ENCODE measurements around the gene C6orf47.

Gene C6orf47

DNA sequence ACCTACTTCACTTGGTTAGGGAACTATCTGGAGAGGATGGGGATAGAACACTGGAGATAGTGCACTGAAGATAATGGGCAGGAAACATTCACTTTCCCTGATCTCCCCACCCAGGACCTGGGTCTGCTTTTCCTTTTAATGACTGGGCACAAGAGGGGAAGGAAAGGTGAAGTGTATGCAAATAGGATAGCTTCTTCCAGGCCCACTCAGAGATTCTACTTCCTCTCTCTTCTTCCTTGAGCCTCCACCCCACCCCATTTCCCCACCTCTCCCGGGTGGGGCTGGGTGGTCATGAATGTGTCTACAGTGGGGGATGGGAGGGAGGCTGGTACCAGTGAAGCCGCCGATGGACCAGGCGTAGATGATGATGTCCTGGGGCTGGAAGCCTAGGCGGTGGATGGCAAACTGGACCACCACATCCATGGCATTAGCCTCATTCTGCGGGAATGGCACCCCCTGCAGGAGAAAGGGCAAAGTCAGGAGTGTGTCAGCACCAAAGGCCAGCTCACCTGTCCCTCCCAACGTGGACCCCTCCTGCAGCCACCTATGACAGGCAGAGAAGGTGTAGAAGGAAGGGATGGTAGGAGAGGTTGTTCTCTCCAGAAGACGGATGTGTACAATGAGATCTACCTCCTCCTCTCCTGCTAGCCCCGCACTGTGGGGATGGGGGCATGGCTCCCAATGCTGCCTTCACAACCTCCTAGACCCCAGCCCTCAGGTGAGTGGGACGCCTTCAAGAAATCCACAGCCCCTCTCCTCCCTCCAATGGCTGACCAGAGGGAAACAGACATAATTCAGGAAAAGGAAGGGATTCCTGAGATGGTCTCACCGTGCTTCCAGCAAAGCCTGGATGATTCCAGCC lies 28.9 kb upstream of the C6orf47 start:
- no peak overlapping the region for H3K4me3 ChIP-seq (ENCODE audit: low read depth, low read length)
- DNase-seq (ENCODE audit: low read depth), result no peak

DNA sequence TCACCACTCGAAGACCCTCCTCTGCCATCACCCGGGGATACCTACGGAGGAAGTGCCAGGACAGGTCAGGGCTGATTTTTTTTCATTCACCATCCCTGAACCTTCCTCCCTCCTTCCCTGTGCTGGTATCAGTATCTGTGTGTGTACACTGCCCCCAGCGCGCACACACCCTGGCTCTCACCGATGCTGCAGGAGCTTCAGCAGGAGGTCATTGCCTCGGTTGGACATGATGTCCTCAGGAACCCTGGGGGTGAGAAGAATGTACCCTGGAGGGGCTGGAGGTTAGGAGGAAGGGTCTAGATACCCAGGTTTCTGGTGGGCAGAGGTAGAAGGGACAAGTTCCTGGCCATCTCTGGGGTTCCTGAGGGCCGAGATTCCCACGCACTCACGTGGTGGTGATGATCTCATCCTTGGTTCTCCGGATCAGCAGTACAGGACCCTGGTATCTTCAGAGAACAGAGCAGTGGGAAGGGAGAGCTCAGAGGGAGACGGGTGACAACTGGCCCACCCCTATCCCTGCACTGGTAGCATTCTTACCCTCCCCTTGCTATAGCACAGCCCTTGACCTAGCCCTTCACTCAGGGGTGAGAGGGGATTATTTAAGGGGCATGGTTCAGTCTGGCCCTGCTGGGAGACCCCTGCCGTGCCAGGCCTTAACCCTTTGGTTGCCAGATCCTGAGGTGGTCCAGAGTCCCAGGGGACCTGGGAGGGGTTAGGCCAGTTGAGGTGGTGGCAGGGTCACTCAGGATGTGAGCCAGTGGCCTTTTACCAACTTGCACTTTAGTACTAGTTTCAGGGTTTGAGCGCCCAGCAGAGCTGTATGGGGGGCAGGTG lies 27.5 kb upstream of the C6orf47 start:
- no peak overlapping the region for H3K4me3 ChIP-seq (ENCODE audit: low read depth, low read length)
- DNase-seq (ENCODE audit: low read depth), result no peak

DNA sequence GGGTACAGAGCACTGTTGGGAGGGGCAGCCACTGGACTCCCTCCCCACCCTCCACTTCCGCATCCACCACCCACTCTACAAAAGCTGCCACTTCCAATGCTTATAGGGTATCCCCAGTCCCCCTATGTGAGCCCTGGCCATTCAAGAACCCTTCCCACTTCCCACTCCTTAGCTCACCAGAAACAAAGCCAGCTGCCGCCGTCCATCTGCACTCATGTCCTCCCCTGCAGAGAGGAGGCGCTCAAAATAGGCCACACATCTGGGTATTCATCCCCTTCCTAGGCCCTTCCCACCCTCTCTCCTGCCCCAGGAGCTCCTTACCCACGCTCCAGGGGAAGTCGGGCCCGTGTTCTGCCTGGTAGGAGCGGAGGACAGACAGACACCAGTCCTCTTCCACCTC lies 26.7 kb upstream of the C6orf47 start:
- no peak overlapping the region for H3K4me3 ChIP-seq (ENCODE audit: low read depth, low read length)
- no peak for DNase-seq (ENCODE audit: low read depth)

DNA sequence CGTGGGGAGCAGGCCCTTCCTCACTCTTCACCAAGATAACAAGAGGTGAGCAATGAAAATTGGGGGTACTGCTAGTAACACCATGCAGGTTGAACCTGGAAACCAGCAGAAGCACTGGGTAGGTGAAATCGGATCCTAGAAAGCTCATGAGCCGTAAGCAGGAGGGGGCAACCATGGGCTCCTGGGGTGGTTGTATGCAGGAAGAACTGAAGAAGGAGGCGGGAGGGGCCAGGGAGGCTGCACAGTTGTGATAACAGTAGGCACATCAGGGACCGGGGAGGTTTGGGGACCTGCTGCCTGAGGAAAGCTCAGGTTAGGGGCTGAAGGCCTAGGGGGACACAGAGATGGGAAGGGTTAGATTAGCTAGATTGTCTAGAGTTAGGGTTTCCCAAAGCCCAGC lies 25.9 kb upstream of the C6orf47 start:
- no peak overlapping the region for H3K4me3 ChIP-seq (ENCODE audit: low read depth, low read length)
- no peak for DNase-seq (ENCODE audit: low read depth)

DNA sequence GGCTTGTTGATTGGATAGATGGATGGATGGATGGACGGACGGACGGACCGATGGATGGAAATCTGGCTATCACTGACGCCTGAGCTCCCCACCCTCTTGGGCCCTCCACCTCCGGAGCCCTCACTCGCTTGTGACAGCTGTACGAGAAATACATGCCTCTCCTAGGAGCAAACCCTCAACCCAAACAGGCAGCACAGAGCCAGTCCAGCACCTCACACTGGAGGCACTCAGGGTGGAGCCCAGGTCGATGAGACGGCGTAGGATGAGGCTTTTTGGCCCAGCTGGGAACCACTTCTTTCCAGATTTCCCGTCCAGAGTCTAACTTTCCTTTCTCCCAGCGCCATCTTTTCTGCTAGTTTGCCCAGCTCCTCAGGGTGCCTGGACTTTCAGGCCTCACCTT lies 23.0 kb upstream of the C6orf47 start:
- no peak overlapping the region for H3K4me3 ChIP-seq (ENCODE audit: low read depth, low read length)
- no peak for DNase-seq (ENCODE audit: low read depth)

GRCh38 chr6:31681135-31681671 lies 20.6 kb upstream of the C6orf47 start:
- no peak for DNase-seq (ENCODE audit: low read depth)
- peak overlapping the region; percentile 55 for H3K4me3 ChIP-seq (ENCODE audit: low read depth, low read length)

DNA sequence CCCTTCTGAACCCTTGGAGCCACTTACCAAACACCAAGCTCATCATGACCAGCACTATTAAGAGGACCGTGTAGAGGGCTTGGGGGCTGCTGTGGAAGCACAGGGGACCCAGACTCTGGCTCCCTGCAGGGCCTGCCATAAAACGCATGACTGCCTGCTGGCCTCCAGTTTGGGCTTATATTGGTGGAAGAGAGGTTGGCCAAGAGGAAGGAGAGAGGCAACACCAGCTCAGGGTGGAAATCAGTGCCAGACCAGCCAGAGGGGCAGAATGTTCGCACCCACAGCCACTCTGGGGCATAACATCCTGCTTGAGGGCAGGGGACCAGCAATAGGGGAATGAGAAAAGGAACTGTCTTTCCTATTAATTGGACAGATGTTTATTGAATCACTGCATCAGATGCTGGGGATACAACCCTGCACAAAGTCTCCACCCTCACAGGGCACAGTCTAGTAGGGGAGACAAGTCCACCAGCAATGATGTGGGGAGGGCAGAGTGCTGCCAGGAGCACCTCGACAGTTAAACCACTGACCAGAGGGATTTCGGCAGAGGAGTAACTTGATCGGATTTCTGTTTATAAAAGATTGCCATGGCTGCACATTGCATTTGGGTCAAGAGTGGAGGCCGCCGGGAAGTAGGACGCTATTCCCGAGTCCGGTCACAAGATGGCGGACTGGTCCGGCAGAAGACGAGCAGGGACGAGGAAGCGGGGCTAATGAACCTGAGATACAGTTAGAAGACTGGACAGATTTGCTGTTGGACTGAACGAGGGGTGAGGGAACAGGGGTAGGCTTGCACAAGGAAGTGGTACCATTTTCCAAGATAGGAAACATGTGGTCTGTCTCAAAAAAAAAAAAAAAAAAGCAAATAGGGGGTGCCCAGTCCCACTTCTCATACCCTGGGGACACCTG lies 19.9 kb upstream of the C6orf47 start, which contains the start of gene LY6G5C:
TSS of gene LY6G5C (minus strand) at position 842 of the 909 bp plus-strand sequence. CDS start at position 148, 694 bp downstream.
- DNase-seq (ENCODE audit: low read depth), result peak; percentile 75
- H3K4me3 ChIP-seq (ENCODE audit: low read depth, low read length), result peak within 1 kb of the TSS; percentile 55

DNA sequence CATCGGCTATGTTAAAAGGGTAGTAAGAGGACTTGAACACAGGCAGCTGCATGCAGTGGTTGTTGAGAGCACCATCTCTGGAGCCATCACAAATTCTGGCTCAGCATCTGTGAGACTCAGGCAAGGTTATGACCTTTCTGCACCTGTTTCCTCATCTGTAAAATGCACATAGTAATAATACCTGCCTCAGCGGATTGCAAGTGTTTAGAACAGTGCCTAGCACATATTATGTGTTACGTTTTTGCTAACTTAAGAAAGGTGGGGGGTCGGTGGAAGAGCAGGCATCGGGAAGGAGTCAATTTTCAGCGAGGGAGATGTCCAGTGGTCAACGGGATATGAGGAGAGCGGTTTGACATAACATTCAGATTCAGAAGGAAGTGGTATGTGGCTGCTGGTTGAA lies 17.4 kb upstream of the C6orf47 start:
- no peak for DNase-seq (ENCODE audit: low read depth)
- H3K4me3 ChIP-seq (ENCODE audit: low read depth, low read length), result no peak overlapping the region

DNA sequence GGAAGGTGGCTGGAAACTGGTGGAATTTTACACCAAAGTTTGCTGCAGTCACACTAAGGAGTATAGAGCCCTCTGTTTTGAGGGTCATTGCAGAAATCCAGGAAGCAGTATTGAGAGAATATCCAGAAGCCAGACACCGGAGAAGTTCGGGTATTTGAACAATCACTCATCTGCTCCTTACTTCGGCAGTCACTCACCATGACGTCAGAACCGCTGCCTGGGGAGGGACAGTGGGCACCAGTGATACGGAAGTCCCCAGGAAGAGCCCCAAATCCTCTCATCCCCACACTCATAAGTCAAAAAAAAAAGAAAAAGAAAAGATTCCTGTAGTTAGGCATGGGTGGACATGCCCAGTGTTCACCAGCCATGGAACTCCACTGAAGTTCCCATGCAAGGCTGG lies 16.3 kb upstream of the C6orf47 start:
- H3K4me3 ChIP-seq (ENCODE audit: low read depth, low read length), result no peak overlapping the region
- no peak for DNase-seq (ENCODE audit: low read depth)

- DNase-seq (ENCODE audit: low read depth), result no peak
- H3K4me3 ChIP-seq (ENCODE audit: low read depth, low read length), result no peak overlapping the region
Measured at GRCh38 chr6:31676322-31676903, 15.8 kb upstream of the C6orf47 start.

GRCh38 chr6:31669676-31670075 lies 9.1 kb upstream of the C6orf47 start, which contains the start of gene LY6G5B:
TSS of gene LY6G5B (plus strand) at chr6:31669976. CDS start at chr6:31670951, 975 bp downstream.
- no peak for DNase-seq (ENCODE audit: low read depth)
- H3K4me3 ChIP-seq (ENCODE audit: low read depth, low read length), result no peak within 1 kb of the TSS

GRCh38 chr6:31666337-31666965 lies 5.9 kb upstream of the C6orf47 start:
- peak overlapping the region; percentile 97 for H3K4me3 ChIP-seq (ENCODE audit: low read depth, low read length)
- DNase-seq (ENCODE audit: low read depth), result no peak

DNA sequence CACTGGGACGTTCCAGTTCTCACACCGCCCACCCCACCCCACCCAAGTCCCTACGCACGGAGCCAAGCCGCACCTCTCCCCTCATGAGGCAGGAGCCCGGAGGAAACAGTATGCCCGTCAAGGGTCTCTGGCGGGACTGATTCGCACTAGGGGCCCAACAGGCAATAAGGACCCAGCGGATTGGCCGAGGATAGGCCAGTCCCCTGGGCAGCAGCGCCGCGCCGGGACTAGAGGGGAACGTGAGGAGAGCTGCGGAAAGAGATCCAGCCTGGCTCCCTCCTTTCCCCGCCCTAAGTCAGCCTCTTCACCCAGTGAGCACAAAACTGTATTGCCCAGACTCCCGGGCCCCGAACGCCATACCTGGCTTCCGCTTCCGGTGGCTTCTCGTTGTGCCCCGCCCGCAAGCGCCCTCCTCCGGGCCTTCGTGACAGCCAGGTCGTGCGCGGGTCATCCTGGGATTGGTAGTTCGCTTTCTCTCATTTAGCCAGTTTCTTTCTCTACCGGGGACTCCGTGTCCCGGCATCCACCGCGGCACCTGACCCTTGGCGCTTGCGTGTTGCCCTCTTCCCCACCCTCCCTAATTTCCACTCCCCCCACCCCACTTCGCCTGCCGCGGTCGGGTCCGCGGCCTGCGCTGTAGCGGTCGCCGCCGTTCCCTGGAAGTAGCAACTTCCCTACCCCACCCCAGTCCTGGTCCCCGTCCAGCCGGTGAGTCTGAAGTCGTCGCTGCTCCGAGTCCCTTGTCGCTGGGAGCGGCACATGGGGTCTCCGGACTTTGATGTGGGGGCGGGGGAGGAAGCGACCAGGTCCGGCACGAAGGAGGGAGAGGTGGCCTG lies 5.1 kb upstream of the C6orf47 start, which contains the start of gene CSNK2B:
TSS of gene CSNK2B (plus strand) at position 580 of the 836 bp plus-strand sequence. CDS start 752 bp downstream, outside the sequence.
- DNase-seq (ENCODE audit: low read depth), result peak; percentile 89
- H3K4me3 ChIP-seq (ENCODE audit: low read depth, low read length), result peak within 1 kb of the TSS; percentile 97

DNA sequence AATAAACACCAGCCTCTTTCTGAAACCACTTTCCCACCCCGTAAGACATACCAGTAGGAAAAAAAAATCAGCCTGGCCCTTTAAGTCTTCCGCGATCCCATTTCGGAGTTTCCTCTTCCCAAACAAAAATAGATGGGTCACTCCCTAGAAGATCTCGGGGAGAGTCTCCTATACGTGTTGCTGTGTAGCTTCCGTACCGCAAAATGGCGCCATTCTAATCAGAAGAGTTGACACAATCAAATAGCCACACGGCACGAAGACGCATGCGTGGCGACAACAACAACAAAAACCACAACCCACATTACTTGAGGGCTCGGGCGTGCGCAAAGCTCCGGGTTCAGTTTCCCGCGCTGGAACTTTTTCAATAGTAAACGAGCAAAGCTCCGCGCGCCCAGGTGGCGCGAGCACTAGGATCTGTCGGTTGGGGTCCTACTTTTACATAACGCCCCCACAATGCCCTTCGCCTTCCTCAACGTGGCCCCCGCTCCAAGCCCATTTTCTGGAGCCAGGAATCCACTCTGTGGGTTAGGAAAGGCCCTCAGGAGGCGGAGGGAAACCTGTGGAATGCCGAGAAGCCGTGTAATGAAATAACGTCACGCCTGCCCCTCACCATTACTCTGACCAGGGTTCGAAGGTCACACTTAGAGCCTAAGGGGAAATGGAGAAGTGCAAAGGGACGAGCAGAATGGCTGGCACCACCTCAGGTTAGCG lies 4.4 kb upstream of the C6orf47 start, which contains the start of gene GPANK1:
TSS of gene GPANK1 (minus strand) at position 208 of the 711 bp plus-strand sequence. CDS start 519 bp downstream, outside the sequence.
- DNase-seq (ENCODE audit: low read depth), result peak; percentile 85
- H3K4me3 ChIP-seq (ENCODE audit: low read depth, low read length), result peak within 1 kb of the TSS; percentile 97

- peak; percentile 49 for DNase-seq (ENCODE audit: low read depth)
Measured at GRCh38 chr6:31663961-31664789, 3.6 kb upstream of the C6orf47 start.

More at GRCh38 chr6:31663961-31664789, 3.6 kb upstream of the C6orf47 start:
- H3K4me3 ChIP-seq (ENCODE audit: low read depth, low read length), result peak overlapping the region; percentile 97

Data from skeletal muscle cell (primary cell).